K562 (cell line): Measurements from ENCODE around the gene ZFPM1. TPM values are rescaled to one million over a fixed set of nuclear protein-coding genes. Genes with fewer than 3 reads are reported as not detected.

Experiments
- BRCA1 ChIP-seq, 2 experiments: fragments of 450-650 bp in 1 of 2; sonication (generic) in 1 of 2; formaldehyde crosslinking in 1 of 2; IDR thresholded peaks; 2 replicates each; pipeline versions ENCODE4 v1.5.0 to v1.6.1; 2017 to 2020; ENCODE audit warnings: mild to moderate bottlenecking in 1 of 2, missing genetic modification reagents in 1 of 2
- CAMTA2 ChIP-seq: fragments of 250-450 bp; sonication (Bioruptor Pico); conservative IDR thresholded peaks from 2 replicates; pipeline ENCODE4 v1.5.1; 2022
- CHD1 ChIP-seq: fragments of 200-600 bp; sonication (generic); IDR thresholded peaks from one replicate; pipeline ENCODE4 v1.6.1; 2012; ENCODE audit warnings: mild to moderate bottlenecking, moderate library complexity, low read length, inconsistent platforms
- CXXC5 ChIP-seq: fragments of 250-450 bp; sonication (Bioruptor Pico); IDR thresholded peaks from 2 replicates; pipeline ENCODE4 v1.8.0; 2022; ENCODE audit warnings: inconsistent platforms, mild to moderate bottlenecking, moderate library complexity
- ELF2 ChIP-seq: fragments of 250-450 bp; sonication (Bioruptor Pico); IDR thresholded peaks from 2 replicates; pipeline ENCODE4 v1.5.0; 2021; ENCODE audit warnings: mild to moderate bottlenecking
- EWSR1 ChIP-seq: fragments of 450-650 bp; IDR thresholded peaks from 2 replicates; pipeline ENCODE4 v1.6.1; 2018; ENCODE audit warnings: borderline replicate concordance, mild to moderate bottlenecking, low read depth, moderate library complexity; ENCODE audit not compliant: partially characterized antibody
- FOXA1 ChIP-seq: fragments of 450-650 bp; IDR thresholded peaks from 2 replicates; pipeline ENCODE4 v1.6.1; 2016; ENCODE audit warnings: mild to moderate bottlenecking, borderline replicate concordance
- KDM4B ChIP-seq, 2 experiments: fragments of 450-650 bp in 1 of 2; sonication (generic) in 1 of 2; IDR thresholded peaks; 2 replicates each; pipeline ENCODE4 v1.6.1; 2016 to 2017; ENCODE audit warnings: borderline replicate concordance in 2 of 2, antibody characterized with exemption in 1 of 2, low read depth in 1 of 2, mild to moderate bottlenecking in 1 of 2
- LCOR ChIP-seq: sonication (generic); formaldehyde crosslinking; IDR thresholded peaks from 2 replicates; pipeline ENCODE4 v1.8.0; 2022; ENCODE audit warnings: mild to moderate bottlenecking, missing genetic modification reagents
- MAZ ChIP-seq, 2 experiments: fragments of 450-650 bp in 1 of 2; sonication (generic) in 1 of 2; formaldehyde crosslinking; IDR thresholded peaks in 1 of 2; conservative IDR thresholded peaks in 1 of 2; 2 replicates each; pipeline versions ENCODE4 v1.4.0 to v1.5.0; 2020; ENCODE audit warnings: mild to moderate bottlenecking in 1 of 2, missing genetic modification reagents in 1 of 2
- MEF2D ChIP-seq: conservative IDR thresholded peaks from 2 replicates; pipeline ENCODE4 v1.6.1; 2016; ENCODE audit warnings: low read depth, missing genetic modification characterization, missing compliant biosample characterization
- MTA1 ChIP-seq: fragments of 450-650 bp; IDR thresholded peaks from 2 replicates; pipeline ENCODE4 v1.6.1; 2017; ENCODE audit warnings: borderline replicate concordance
- NUFIP1 ChIP-seq: fragments of 450-650 bp; IDR thresholded peaks from 2 replicates; pipeline ENCODE4 v1.6.1; 2018; ENCODE audit not compliant: partially characterized antibody
- PCBP1 ChIP-seq: fragments of 200-400 bp; formaldehyde crosslinking; IDR thresholded peaks from 2 replicates; pipeline ENCODE4 v1.6.1; 2018; ENCODE audit warnings: mild to moderate bottlenecking, low read depth, low read length; ENCODE audit not compliant: poor library complexity, severe bottlenecking
- PURB ChIP-seq: sonication (generic); formaldehyde crosslinking; IDR thresholded peaks from 2 replicates; pipeline ENCODE4 v1.9.0; 2021; ENCODE audit warnings: low read depth, mild to moderate bottlenecking, missing genetic modification reagents
- RFX1 ChIP-seq: fragments of 450-650 bp; IDR thresholded peaks from 2 replicates; pipeline ENCODE4 v1.6.1; 2016; ENCODE audit warnings: mild to moderate bottlenecking, moderate library complexity
- SIN3A ChIP-seq, 2 experiments: fragments of 150-350 bp in 1 of 2; IDR thresholded peaks; 2 replicates each; pipeline ENCODE4 v1.6.1; 2011 to 2016; ENCODE audit warnings: borderline replicate concordance in 2 of 2, low read depth in 2 of 2, low read length in 2 of 2, mild to moderate bottlenecking in 2 of 2, moderate library complexity in 2 of 2; ENCODE audit not compliant: control insufficient read depth in 1 of 2
- TAF15 ChIP-seq: fragments of 200-400 bp; formaldehyde crosslinking; IDR thresholded peaks from 2 replicates; pipeline ENCODE4 v1.6.1; 2017; ENCODE audit warnings: mild to moderate bottlenecking, low read depth, low read length, moderate library complexity
- ZBTB7A ChIP-seq: IDR thresholded peaks from 2 replicates; pipeline ENCODE4 v1.6.1; 2011; ENCODE audit warnings: low read depth, mild to moderate bottlenecking, low read length, moderate library complexity, borderline replicate concordance; ENCODE audit not compliant: control insufficient read depth
- ZNF133 ChIP-seq: fragments of 250-450 bp; sonication (Bioruptor Pico); IDR thresholded peaks from 2 replicates; pipeline ENCODE4 v1.4.0; 2020; ENCODE audit warnings: mild to moderate bottlenecking
- ZNF224 ChIP-seq: sonication (generic); formaldehyde crosslinking; IDR thresholded peaks from 2 replicates; pipeline ENCODE4 v1.8.0; 2022; ENCODE audit warnings: mild to moderate bottlenecking, missing genetic modification reagents
- ZNF23 ChIP-seq: fragments of 250-450 bp; sonication (Bioruptor Pico); IDR thresholded peaks from 2 replicates; pipeline ENCODE4 v1.4.0; 2020; ENCODE audit warnings: mild to moderate bottlenecking
- ZNF239 ChIP-seq: fragments of 250-450 bp; sonication (Bioruptor Pico); IDR thresholded peaks from 2 replicates; pipeline ENCODE4 v1.4.0; 2020; ENCODE audit warnings: mild to moderate bottlenecking
- ZNF764 ChIP-seq: fragments of 250-450 bp; sonication (Bioruptor Pico); IDR thresholded peaks from 2 replicates; pipeline ENCODE4 v1.4.0; 2020; ENCODE audit warnings: low read depth, mild to moderate bottlenecking, moderate library complexity
- polyA plus RNA-seq, 8 experiments: library from polyadenylated mRNA; depleted of rRNA in 4 of 8; stranded (reverse) in 5 of 8; unstranded in 3 of 8; fragments of >200 nt; fragmentation: Nextera tagmentation in 2 of 8; fragmentation: Illumina TruSeq in 1 of 8; extraction: Ambion mirVana in 2 of 8; extraction: Trizol in 1 of 8; gene quantifications; 2 replicates each; pipeline versions ENCODE4 v1.2.1 to v1.2.3, GENCODE V29; 2011 to 2014; ENCODE audit warnings: inconsistent platforms in 1 of 8, missing spikeins in 1 of 8
- total RNA-seq, 7 experiments: library from RNA; depleted of rRNA in 6 of 7; stranded (reverse); fragments of >200 nt in 6 of 7; fragmentation: Illumina TruSeq in 2 of 7; extraction: Trizol in 2 of 7; gene quantifications; 2 replicates each; pipeline versions ENCODE4 v1.2.1 to v1.2.3, GENCODE V29; 2011 to 2021; ENCODE audit warnings: low replicate concordance in 1 of 7
- TF ChIP-seq, protein P1 (sequence below), 2 experiments: fragments of 450-650 bp in 1 of 2; sonication (generic) in 1 of 2; formaldehyde crosslinking; conservative IDR thresholded peaks; 2 replicates each; pipeline versions ENCODE4 v1.4.0 to v1.8.1; 2020 to 2022; ENCODE audit warnings: mild to moderate bottlenecking in 1 of 2, missing genetic modification reagents in 1 of 2
- TF ChIP-seq, protein P2 (sequence below): IDR thresholded peaks from 2 replicates; pipeline ENCODE4 v1.6.1; 2011; ENCODE audit not compliant: insufficient read length; ENCODE audit errors: extremely low read depth
- TF ChIP-seq, protein P3 (sequence below): sonication (generic); formaldehyde crosslinking; IDR thresholded peaks from 2 replicates; pipeline ENCODE4 v1.9.0; 2022; ENCODE audit warnings: mild to moderate bottlenecking, missing genetic modification reagents

The ZFPM1 gene
- total and polyA plus RNA-seq, 9 of the 15 experiments (the other 6 are each of a cell fraction or from before 2014, with no cell fraction given), result 0.03 to 35.9 (median 1.4) TPM

DNA sequence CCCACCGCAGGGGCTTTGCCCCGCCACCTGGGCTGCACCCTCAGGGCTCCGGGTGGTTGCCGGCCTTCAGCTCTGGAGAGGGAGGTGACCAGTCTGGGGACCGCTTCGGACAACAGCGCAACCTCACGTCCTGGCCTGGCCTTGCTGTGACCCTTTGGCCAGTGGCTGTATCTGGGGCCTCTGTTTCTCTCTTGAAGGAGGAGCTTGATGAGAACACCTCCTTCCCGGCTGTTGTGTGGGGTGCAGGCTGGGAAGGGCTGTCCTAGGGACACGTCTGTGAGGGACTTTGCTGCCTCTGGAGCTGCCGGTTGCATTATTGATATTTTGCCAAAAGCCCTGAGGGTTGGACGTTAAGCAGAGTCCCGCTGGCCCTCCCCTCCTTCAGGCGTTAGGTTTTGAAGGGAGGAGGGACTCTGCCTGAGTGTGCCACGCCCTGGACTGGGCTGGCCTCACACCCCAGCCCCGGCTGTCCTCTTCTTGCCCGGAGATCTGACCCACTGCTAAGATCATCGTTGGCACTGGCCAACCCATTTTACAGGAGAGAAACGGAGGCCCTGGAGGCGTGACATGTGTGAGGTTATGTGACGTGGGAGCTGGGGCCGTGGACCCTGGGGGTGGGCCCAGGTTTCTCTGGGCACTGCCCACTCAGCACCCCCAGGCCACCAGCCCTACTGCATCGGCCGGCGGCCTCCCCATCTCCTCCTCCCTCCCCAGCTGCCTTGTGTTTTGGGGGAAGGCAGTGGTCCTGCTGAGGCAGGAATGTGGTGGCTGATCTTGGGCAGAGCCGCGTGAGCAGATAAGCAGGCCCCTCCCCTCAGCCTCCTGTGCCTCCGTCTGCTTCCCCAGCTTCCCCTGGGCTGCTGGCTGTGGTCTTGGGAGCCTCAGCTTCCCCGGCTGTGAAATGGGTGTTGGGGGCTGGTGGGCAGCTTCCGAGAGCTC, 8.5 kb downstream of the ZFPM1 start (continued):
- TF ChIP-seq NUFIP1, result no peak
- no peak for TF ChIP-seq FOXA1
- TF ChIP-seq PURB (CRISPR knock-in tag), result no peak
- no peak for TF ChIP-seq BRCA1 (IDR thresholded peaks at IDR 0.05)
- no peak for TF ChIP-seq BRCA1 (CRISPR knock-in tag; IDR thresholded peaks at IDR 0.05)
- no peak for TF ChIP-seq CHD1
- no peak; a peak in 1 of 4 replicates for TF ChIP-seq SIN3A (IDR thresholded peaks at IDR 0.05; ENCODE audit: borderline replicate concordance in 2 of 2, control insufficient read depth in 1 of 2, low read depth in 2 of 2, low read length in 2 of 2)
- no peak for TF ChIP-seq CAMTA2 (CRISPR knock-in tag)
- peak; percentile 75; the same call in 1 of the 2 replicates for TF ChIP-seq ZBTB7A
- no peak for TF ChIP-seq ZNF23
- TF ChIP-seq MEF2D, result no peak
- TF ChIP-seq CXXC5 (CRISPR knock-in tag), result peak; percentile 46
- TF ChIP-seq, protein P1, sequence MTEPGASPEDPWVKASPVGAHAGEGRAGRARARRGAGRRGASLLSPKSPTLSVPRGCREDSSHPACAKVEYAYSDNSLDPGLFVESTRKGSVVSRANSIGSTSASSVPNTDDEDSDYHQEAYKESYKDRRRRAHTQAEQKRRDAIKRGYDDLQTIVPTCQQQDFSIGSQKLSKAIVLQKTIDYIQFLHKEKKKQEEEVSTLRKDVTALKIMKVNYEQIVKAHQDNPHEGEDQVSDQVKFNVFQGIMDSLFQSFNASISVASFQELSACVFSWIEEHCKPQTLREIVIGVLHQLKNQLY (CRISPR knock-in tag; conservative IDR thresholded peaks at IDR 0.05), result no peak
- TF ChIP-seq ZNF224 (CRISPR knock-in tag), result no peak
- TF ChIP-seq MTA1, result no peak
- TF ChIP-seq KDM4B (IDR thresholded peaks at IDR 0.05; ENCODE audit: borderline replicate concordance in 2 of 2, low read depth in 1 of 2), result no peak
- TF ChIP-seq ZNF133 (CRISPR knock-in tag), result no peak
- TF ChIP-seq PCBP1, result no peak
- no peak for TF ChIP-seq TAF15
- no peak for TF ChIP-seq ZNF764 (CRISPR knock-in tag)
- no peak for TF ChIP-seq ZNF239 (CRISPR knock-in tag)
- TF ChIP-seq EWSR1, result no peak
- TF ChIP-seq, protein P2, sequence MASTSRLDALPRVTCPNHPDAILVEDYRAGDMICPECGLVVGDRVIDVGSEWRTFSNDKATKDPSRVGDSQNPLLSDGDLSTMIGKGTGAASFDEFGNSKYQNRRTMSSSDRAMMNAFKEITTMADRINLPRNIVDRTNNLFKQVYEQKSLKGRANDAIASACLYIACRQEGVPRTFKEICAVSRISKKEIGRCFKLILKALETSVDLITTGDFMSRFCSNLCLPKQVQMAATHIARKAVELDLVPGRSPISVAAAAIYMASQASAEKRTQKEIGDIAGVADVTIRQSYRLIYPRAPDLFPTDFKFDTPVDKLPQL, result no peak
- TF ChIP-seq LCOR, result peak; percentile 69
- TF ChIP-seq MAZ (CRISPR knock-in tag; conservative IDR thresholded peaks at IDR 0.05 in 1 of 2, IDR thresholded peaks at IDR 0.05 in 1 of 2), result peak; percentile 57 to 78
- TF ChIP-seq RFX1, result no peak
- TF ChIP-seq, protein P3, sequence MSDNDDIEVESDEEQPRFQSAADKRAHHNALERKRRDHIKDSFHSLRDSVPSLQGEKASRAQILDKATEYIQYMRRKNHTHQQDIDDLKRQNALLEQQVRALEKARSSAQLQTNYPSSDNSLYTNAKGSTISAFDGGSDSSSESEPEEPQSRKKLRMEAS, result peak; percentile 50; the same call in 1 of the 2 replicates
- no peak for TF ChIP-seq ELF2 (CRISPR knock-in tag)
